GM23338 (cell line): Measurements from ENCODE around the gene NPHP1. TPM values are rescaled to one million over a fixed set of nuclear protein-coding genes. Genes with fewer than 3 reads are reported as not detected.

ENCODE experiments used
- ATAC-seq: fragments of 200-7000 bp; cut with Tn5 transposase; 3 replicates; pipeline ENCODE4 v1.9.1; 2020
- DNase-seq: peaks from one replicate; pipeline ENCODE4 v3.0.0-alpha.2; 2015; ENCODE audit warnings: low spot score
- H2AFZ ChIP-seq: fragments of 200-600 bp; sonication (generic); 2 replicates; pipeline ENCODE4 v1.8.0; 2016; ENCODE audit warnings: antibody characterized with exemption, mild to moderate bottlenecking, moderate library complexity
- H3F3A ChIP-seq: fragments of 200-600 bp; sonication (generic); replicated peaks from 2 replicates; pipeline ENCODE4 v1.8.0; 2017; ENCODE audit warnings: antibody characterized with exemption, mixed run types, low read depth
- H3K27ac ChIP-seq: fragments of 200-600 bp; sonication (generic); 2 replicates; pipeline ENCODE4 v1.6.1; 2016; ENCODE audit warnings: low read depth
- H3K27me3 ChIP-seq: fragments of 200-600 bp; sonication (generic); 2 replicates; pipeline ENCODE4 v1.8.0; 2016; ENCODE audit warnings: mild to moderate bottlenecking, mixed run types, moderate library complexity; ENCODE audit not compliant: insufficient read depth
- H3K36me3 ChIP-seq: fragments of 200-600 bp; sonication (generic); 2 replicates; pipeline ENCODE4 v1.8.0; 2016; ENCODE audit warnings: mild to moderate bottlenecking; ENCODE audit not compliant: insufficient read depth
- H3K4me1 ChIP-seq: fragments of 200-600 bp; sonication (generic); 2 replicates; pipeline ENCODE4 v1.8.0; 2016; ENCODE audit warnings: mild to moderate bottlenecking, moderate library complexity; ENCODE audit not compliant: insufficient read depth
- H3K4me2 ChIP-seq: fragments of 200-600 bp; sonication (generic); 2 replicates; pipeline ENCODE4 v1.7.1; 2017; ENCODE audit warnings: mixed run types
- H3K4me3 ChIP-seq: fragments of 200-600 bp; sonication (generic); 2 replicates; pipeline ENCODE4 v1.6.1; 2016; ENCODE audit warnings: mixed run types
- H3K79me2 ChIP-seq: fragments of 200-600 bp; sonication (generic); replicated peaks from 2 replicates; pipeline ENCODE4 v1.8.0; 2017; ENCODE audit warnings: mild to moderate bottlenecking; ENCODE audit not compliant: insufficient read depth
- H3K9me2 ChIP-seq: fragments of 200-600 bp; sonication (generic); 2 replicates; pipeline ENCODE4 v1.8.0; 2017; ENCODE audit not compliant: insufficient read depth
- H4K20me1 ChIP-seq: fragments of 200-600 bp; sonication (generic); replicated peaks from 2 replicates; pipeline ENCODE4 v1.8.0; 2017; ENCODE audit warnings: mild to moderate bottlenecking; ENCODE audit not compliant: insufficient read depth
- H3K27ac Mint-ChIP-seq: 2 replicates; pipeline ENCODE4 v1.8.0; 2020; ENCODE audit warnings: inconsistent platforms, mild to moderate bottlenecking, moderate library complexity, mixed read lengths
- H3K27me3 Mint-ChIP-seq: 3 replicates; pipeline ENCODE4 v1.8.0; 2022; ENCODE audit warnings: low read depth, mild to moderate bottlenecking, moderate library complexity, mixed read lengths, inconsistent platforms; ENCODE audit not compliant: insufficient read depth, poor library complexity
- H3K36me3 Mint-ChIP-seq: 3 replicates; pipeline ENCODE4 v1.8.0; 2021; ENCODE audit warnings: low read depth, mild to moderate bottlenecking, inconsistent platforms, moderate library complexity, mixed read lengths
- H3K4me1 Mint-ChIP-seq: 3 replicates; pipeline ENCODE4 v1.8.0; 2020; ENCODE audit warnings: mild to moderate bottlenecking, inconsistent platforms, mixed read lengths
- H3K4me3 Mint-ChIP-seq: 3 replicates; pipeline ENCODE4 v1.8.0; 2021; ENCODE audit warnings: moderate library complexity, mild to moderate bottlenecking, inconsistent platforms, mixed read lengths
- H3K9me3 Mint-ChIP-seq: 3 replicates; pipeline ENCODE4 v1.8.0; 2020; ENCODE audit warnings: moderate library complexity, mild to moderate bottlenecking, inconsistent platforms, mixed read lengths
- CREB1 ChIP-seq: fragments of 250-450 bp; sonication (Bioruptor Pico); IDR thresholded peaks from 2 replicates; pipeline ENCODE4 v1.5.0; 2020; ENCODE audit warnings: low read depth, mild to moderate bottlenecking, moderate library complexity
- CTCF ChIP-seq, 2 experiments: fragments of 200-600 bp in 1 of 2; sonication (generic) in 1 of 2; conservative IDR thresholded peaks; 2 replicates each; pipeline versions ENCODE4 v1.5.1 to v1.6.1; 2016 to 2017; ENCODE audit warnings: antibody characterized with exemption in 2 of 2, low read depth in 2 of 2, mild to moderate bottlenecking in 2 of 2, moderate library complexity in 1 of 2
- ETS1 ChIP-seq: IDR thresholded peaks from 2 replicates; pipeline ENCODE4 v1.6.1; 2016; ENCODE audit warnings: antibody characterized with exemption
- EZH2 ChIP-seq: fragments of 200-600 bp; sonication (generic); IDR thresholded peaks from one replicate; pipeline ENCODE4 v1.8.0; 2017; ENCODE audit warnings: antibody characterized with exemption, mild to moderate bottlenecking, low read depth; ENCODE audit not compliant: unreplicated experiment
- EZH2phosphoT487 ChIP-seq: fragments of 200-600 bp; sonication (generic); IDR thresholded peaks from one replicate; pipeline ENCODE4 v1.8.1; 2018; ENCODE audit warnings: antibody characterized with exemption; ENCODE audit not compliant: unreplicated experiment
- POLR2AphosphoS5 ChIP-seq: IDR thresholded peaks from 2 replicates; pipeline ENCODE4 v1.6.1; 2016; ENCODE audit warnings: antibody characterized with exemption, low read depth
- ZNF114 ChIP-seq: fragments of 250-450 bp; sonication (Bioruptor Pico); IDR thresholded peaks from 2 replicates; pipeline ENCODE4 v1.5.0; 2020; ENCODE audit warnings: mild to moderate bottlenecking, moderate library complexity
- ZNF331 ChIP-seq: fragments of 250-450 bp; sonication (Bioruptor Pico); IDR thresholded peaks from 2 replicates; pipeline ENCODE4 v1.5.0; 2020; ENCODE audit warnings: low read depth, mild to moderate bottlenecking, moderate library complexity
- ZNF462 ChIP-seq: fragments of 250-450 bp; sonication (Bioruptor Pico); IDR thresholded peaks from 2 replicates; pipeline ENCODE4 v1.5.0; 2020; ENCODE audit warnings: mild to moderate bottlenecking, moderate library complexity
- polyA plus RNA-seq: library from polyadenylated mRNA; unstranded; fragments of >200 nt; fragmentation: Nextera tagmentation; extraction: Ambion mirVana; gene quantifications from 2 replicates; pipeline ENCODE4 v1.2.1, GENCODE V29; 2016
- total RNA-seq: library from RNA; depleted of rRNA; stranded (reverse); fragments of >200 nt; shearing (Covaris generic); gene quantifications from 2 replicates; pipeline ENCODE4 v1.2.3, GENCODE V29; 2014

The NPHP1 gene
- total and polyA plus RNA-seq, 2 experiments from 2014 or later: 4.6 to 10.0 TPM

- ATAC-seq (no peak), DNase-seq (no peak)
- no peaks in the 10 kb centered on the region for H3K9me2 ChIP-seq
- H3K4me3 ChIP-seq: no peak overlapping the region
- no peak for TF ChIP-seq ZNF114 (CRISPR knock-in tag)
- TF ChIP-seq CREB1: no peak
- no peak for TF ChIP-seq CTCF (conservative IDR thresholded peaks at IDR 0.05; ENCODE audit: low read depth in 2 of 2)
- no peak for TF ChIP-seq ZNF462 (CRISPR knock-in tag)
- no peak for TF ChIP-seq EZH2phosphoT487
- no peak for TF ChIP-seq ETS1
- no peak for TF ChIP-seq POLR2AphosphoS5
- TF ChIP-seq ZNF331 (CRISPR knock-in tag): no peak
- no peak for TF ChIP-seq EZH2
- H3K79me2 ChIP-seq: no peaks in the 10 kb centered on the region
- no peaks in the 10 kb centered on the region for H4K20me1 ChIP-seq
- H3K27me3 ChIP-seq: no peaks in the 10 kb centered on the region
- H3F3A ChIP-seq: no peaks in the 10 kb centered on the region
- Mint-ChIP-seq H3K27ac (no peak overlapping the region), H3K36me3 (no peaks in the 10 kb centered on the region), H3K9me3 (no peaks in the 10 kb centered on the region), H3K4me1 (peaks cover 24% of the 10 kb centered on the region), H3K27me3 (no peaks in the 10 kb centered on the region), H3K4me3 (no peak overlapping the region)
- no peak overlapping the region for H2AFZ ChIP-seq
- H3K27ac ChIP-seq: no peak overlapping the region
- H3K36me3 ChIP-seq: no peaks in the 10 kb centered on the region
- peaks cover 14% of the 10 kb centered on the region for H3K4me1 ChIP-seq
- H3K4me2 ChIP-seq: no peak overlapping the region
These were observed 34.7 kb downstream of the NPHP1 start for GRCh38 chr2:110170102-110170501.
